HG03064 (cell line): ENCODE data around the gene YTHDC1.
"Not testable (repeated sequence)": the region's sequence is repeated elsewhere in the genome, so short reads cannot be mapped to it uniquely, and the experiment has no call there.

Experiments
- ATAC-seq: cut with Tn5 transposase; IDR thresholded peaks from one replicate; pipeline ENCODE4 v1.9.1; 2021; ENCODE audit warnings: low read depth; ENCODE audit not compliant: unreplicated experiment

The YTHDC1 gene

GRCh38 chr4:68349649-68350360, at the start of gene YTHDC1:
Gene YTHDC1, minus strand, starts transcription at chr4:68350090. Its CDS starts 337 bp downstream, at chr4:68349753.
- ATAC-seq = peak; percentile 94

GRCh38 chr4:68399306-68399705, 49.4 kb upstream of the YTHDC1 start:
- ATAC-seq = no peak

- ATAC-seq = no peak
Observed at GRCh38 chr4:68396756-68397155, 46.9 kb upstream of the YTHDC1 start.

- ATAC-seq = no peak
Observed at GRCh38 chr4:68391436-68391835, 41.5 kb upstream of the YTHDC1 start.

- ATAC-seq = no peak
Observed at GRCh38 chr4:68390205-68390935, 40.5 kb upstream of the YTHDC1 start.

GRCh38 chr4:68389386-68389913, 39.6 kb upstream of the YTHDC1 start:
- not testable (repeated sequence) for ATAC-seq

GRCh38 chr4:68388347-68388865, 38.5 kb upstream of the YTHDC1 start:
- no peak for ATAC-seq

- no peak for ATAC-seq
Observed at GRCh38 chr4:68385267-68385666, 35.4 kb upstream of the YTHDC1 start.

GRCh38 chr4:68383115-68383514, 33.2 kb upstream of the YTHDC1 start:
- ATAC-seq = no peak

GRCh38 chr4:68378226-68378625, 28.3 kb upstream of the YTHDC1 start:
- ATAC-seq = no peak

- no peak for ATAC-seq
Observed at GRCh38 chr4:68375667-68376559, 26.0 kb upstream of the YTHDC1 start.

- ATAC-seq = peak; percentile 72
Observed at GRCh38 chr4:68373513-68373912, 23.6 kb upstream of the YTHDC1 start.

- no peak for ATAC-seq
Observed at GRCh38 chr4:68372588-68372987, 22.7 kb upstream of the YTHDC1 start.

- ATAC-seq = no peak
Observed at GRCh38 chr4:68369142-68369805, 19.4 kb upstream of the YTHDC1 start.

- no peak for ATAC-seq
Observed at GRCh38 chr4:68368691-68369131, 18.8 kb upstream of the YTHDC1 start.

- ATAC-seq = no peak
Observed at GRCh38 chr4:68367835-68368234, 17.9 kb upstream of the YTHDC1 start.

- no peak for ATAC-seq
Observed at GRCh38 chr4:68366600-68366999, 16.7 kb upstream of the YTHDC1 start.

- ATAC-seq = no peak
Observed at GRCh38 chr4:68365068-68365467, 15.2 kb upstream of the YTHDC1 start.

- no peak for ATAC-seq
Observed at GRCh38 chr4:68361146-68361589, 11.3 kb upstream of the YTHDC1 start.
